ENCODE measurements around the gene SOX6. TPM values are rescaled to one million over a fixed set of nuclear protein-coding genes. Genes with fewer than 3 reads are reported as not detected.
A peak's percentile ranks its signal among the peaks of the same experiment; 100 is the strongest.

SOX6 gene
- polyA plus RNA-seq, 1 donor: 44.1 TPM

DNA sequence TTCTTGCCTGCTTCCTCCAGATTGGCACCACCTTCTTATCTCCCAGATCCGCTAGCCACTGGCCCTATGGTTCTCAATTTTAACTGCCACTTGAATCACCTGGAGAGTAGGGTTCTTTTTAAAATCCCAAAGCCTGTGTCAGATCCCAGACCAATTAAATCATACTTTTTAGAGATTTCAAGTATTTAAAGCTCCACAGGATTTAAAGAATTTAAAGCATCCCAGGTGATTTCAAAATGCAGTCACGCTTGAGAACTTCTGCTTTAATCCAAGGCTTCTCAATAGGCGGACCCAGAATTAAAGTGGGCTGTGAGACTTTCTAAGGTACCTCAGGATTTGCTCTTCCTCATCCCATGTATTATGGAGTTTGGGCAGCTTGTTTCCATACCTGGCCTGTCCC lies 400.0 kb downstream of the SOX6 start:
- Histone ChIP-seq H3K9me3 (ENCODE audit: control insufficient read depth, low read depth, low read length) (no peaks in the 10 kb centered on the region), H3K36me3 (ENCODE audit: control insufficient read depth, insufficient read depth, low read length) (no peaks in the 10 kb centered on the region), H3K27me3 (ENCODE audit: control insufficient read depth, insufficient read depth, low read length) (no peaks in the 10 kb centered on the region), H3K27ac (ENCODE audit: low read length) (no peak overlapping the region), H3K4me1 (ENCODE audit: control insufficient read depth, insufficient read depth, low read length) (no peaks in the 10 kb centered on the region), H3K4me3 (ENCODE audit: low read length) (no peak overlapping the region)
- no CpG with 5 or more reads among the region's 3 CpGs for WGBS (ENCODE audit: insufficient coverage, low lambda C conversion rate)
- no peak for DNase-seq

DNA sequence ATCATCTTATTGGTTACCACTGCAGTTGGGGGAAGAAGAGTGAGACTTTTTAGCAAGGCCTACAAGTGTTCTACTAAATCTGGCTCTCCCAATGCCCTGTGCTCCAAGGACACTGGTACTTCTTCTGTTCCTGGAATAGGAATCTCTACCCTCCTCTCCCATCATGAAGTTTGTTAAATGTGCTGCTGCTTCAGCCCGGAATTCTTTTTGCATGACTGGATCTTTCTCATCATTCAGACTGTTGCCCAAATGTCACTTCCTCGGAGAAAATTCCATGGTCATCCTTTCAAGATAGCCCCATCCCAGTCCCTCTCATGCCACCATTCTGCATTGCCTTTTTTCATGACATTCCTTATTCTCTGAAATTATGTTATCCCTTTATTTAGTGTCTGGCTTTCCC lies 400.8 kb downstream of the SOX6 start:
- H3K9me3 ChIP-seq (ENCODE audit: control insufficient read depth, low read depth, low read length): no peaks in the 10 kb centered on the region
- WGBS (ENCODE audit: insufficient coverage, low lambda C conversion rate): no CpG with 5 or more reads among the region's 2 CpGs
- H3K27me3 ChIP-seq (ENCODE audit: control insufficient read depth, insufficient read depth, low read length): no peaks in the 10 kb centered on the region
- DNase-seq: no peak
- H3K4me3 ChIP-seq (ENCODE audit: low read length): no peak overlapping the region
- no peak overlapping the region for H3K27ac ChIP-seq (ENCODE audit: low read length)
- H3K36me3 ChIP-seq (ENCODE audit: control insufficient read depth, insufficient read depth, low read length): no peaks in the 10 kb centered on the region
- H3K4me1 ChIP-seq (ENCODE audit: control insufficient read depth, insufficient read depth, low read length): no peaks in the 10 kb centered on the region

GRCh38 chr11:15947681-15948648 lies 408.4 kb downstream of the SOX6 start:
- Histone ChIP-seq H3K27me3 (ENCODE audit: control insufficient read depth, insufficient read depth, low read length) (no peaks in the 10 kb centered on the region), H3K4me3 (ENCODE audit: low read length) (no peak overlapping the region), H3K27ac (ENCODE audit: low read length) (no peak overlapping the region), H3K4me1 (ENCODE audit: control insufficient read depth, insufficient read depth, low read length) (no peaks in the 10 kb centered on the region), H3K36me3 (ENCODE audit: control insufficient read depth, insufficient read depth, low read length) (no peaks in the 10 kb centered on the region), H3K9me3 (ENCODE audit: control insufficient read depth, low read depth, low read length) (no peaks in the 10 kb centered on the region)
- no peak for DNase-seq
- 100% methylated on average over 5 of the region's 9 CpGs for WGBS (ENCODE audit: insufficient coverage, low lambda C conversion rate)

DNA sequence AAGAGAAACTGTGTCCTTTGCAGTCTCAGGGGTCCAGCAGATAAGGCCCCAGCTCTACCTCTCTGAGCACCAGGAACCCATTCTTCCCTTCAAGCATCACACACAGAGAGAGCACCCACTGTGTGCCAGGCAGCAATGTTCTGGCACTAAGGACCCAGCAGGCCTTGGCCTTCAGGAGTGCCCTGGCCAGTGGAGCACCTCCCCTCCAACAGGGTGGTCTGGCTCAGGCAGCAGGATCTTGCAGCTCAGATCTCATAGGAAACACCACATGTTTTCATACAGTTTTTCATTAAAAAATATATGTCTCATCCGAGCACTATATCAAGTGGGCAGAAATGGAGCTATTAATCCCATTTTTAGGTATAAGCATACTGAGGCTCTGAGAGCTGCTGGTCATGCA lies 410.6 kb downstream of the SOX6 start:
- Histone ChIP-seq H3K4me3 (ENCODE audit: low read length) (no peak overlapping the region), H3K27ac (ENCODE audit: low read length) (no peak overlapping the region), H3K36me3 (ENCODE audit: control insufficient read depth, insufficient read depth, low read length) (no peaks in the 10 kb centered on the region), H3K27me3 (ENCODE audit: control insufficient read depth, insufficient read depth, low read length) (peaks cover 1% of the 10 kb centered on the region), H3K9me3 (ENCODE audit: control insufficient read depth, low read depth, low read length) (no peaks in the 10 kb centered on the region), H3K4me1 (ENCODE audit: control insufficient read depth, insufficient read depth, low read length) (no peaks in the 10 kb centered on the region)
- DNase-seq: no peak
- no CpG with 5 or more reads among the region's 1 CpG for WGBS (ENCODE audit: insufficient coverage, low lambda C conversion rate)

DNA sequence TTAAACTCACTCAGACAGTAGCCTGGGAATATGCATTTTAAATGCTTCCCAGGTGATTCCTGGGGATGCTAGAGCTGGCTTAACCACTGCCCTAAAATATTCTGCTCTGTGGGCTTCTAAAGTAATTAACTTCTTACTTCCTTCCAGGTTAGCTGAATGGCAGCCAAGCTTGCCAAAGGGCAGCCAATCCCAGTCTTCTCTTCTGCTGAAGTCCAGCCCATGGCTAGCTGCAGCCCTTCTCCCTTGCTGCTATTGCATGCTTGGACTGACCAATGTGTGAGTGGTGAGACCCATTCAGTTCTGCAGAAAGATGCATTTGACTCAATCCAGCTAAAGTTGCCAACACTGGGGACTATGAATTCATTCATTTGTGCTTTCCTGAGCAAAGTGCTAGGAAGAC lies 411.9 kb downstream of the SOX6 start:
- Histone ChIP-seq H3K27ac (ENCODE audit: low read length) (no peak overlapping the region), H3K4me1 (ENCODE audit: control insufficient read depth, insufficient read depth, low read length) (no peaks in the 10 kb centered on the region), H3K27me3 (ENCODE audit: control insufficient read depth, insufficient read depth, low read length) (peaks cover 2% of the 10 kb centered on the region), H3K9me3 (ENCODE audit: control insufficient read depth, low read depth, low read length) (no peaks in the 10 kb centered on the region), H3K36me3 (ENCODE audit: control insufficient read depth, insufficient read depth, low read length) (no peaks in the 10 kb centered on the region), H3K4me3 (ENCODE audit: low read length) (no peak overlapping the region)
- DNase-seq: no peak

DNA sequence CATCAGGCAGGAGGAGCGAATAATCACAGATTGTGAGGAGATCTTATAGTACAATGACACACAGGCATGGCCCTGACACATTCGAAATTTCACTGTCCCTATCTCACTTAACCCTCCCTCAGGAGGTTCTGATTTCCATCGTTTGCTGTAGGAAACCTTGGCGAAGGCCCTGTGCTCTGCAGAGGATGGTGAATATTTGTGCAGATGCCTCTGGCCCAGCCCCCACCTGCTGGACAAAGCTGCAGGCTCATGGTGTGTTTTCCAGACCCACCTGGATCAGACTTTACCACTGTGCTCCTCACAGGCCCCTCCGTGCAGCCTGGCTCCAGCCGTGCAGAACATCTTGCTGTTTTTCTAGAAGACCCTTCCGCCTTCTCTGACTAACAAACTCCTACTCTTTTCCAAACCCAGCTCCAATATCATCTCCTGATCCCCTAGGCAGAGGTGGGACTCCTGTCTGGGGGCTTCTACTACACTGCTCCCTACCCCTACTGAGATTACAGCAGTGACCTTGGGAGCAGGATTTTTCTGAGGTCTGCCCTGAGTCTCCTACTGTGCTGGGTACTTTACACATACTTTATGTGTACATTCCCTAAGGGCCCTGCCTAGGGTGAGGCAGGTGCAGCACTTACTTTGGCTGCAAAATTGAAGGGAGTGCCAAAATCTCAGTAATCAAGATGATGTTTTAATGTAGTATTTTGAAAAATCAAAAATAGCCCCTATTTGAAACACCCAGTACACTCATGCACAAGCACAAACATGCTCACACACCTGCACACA lies 412.7 kb downstream of the SOX6 start:
- Histone ChIP-seq H3K9me3 (ENCODE audit: control insufficient read depth, low read depth, low read length) (no peaks in the 10 kb centered on the region), H3K27me3 (ENCODE audit: control insufficient read depth, insufficient read depth, low read length) (peaks cover 2% of the 10 kb centered on the region), H3K4me3 (ENCODE audit: low read length) (no peak overlapping the region), H3K36me3 (ENCODE audit: control insufficient read depth, insufficient read depth, low read length) (no peaks in the 10 kb centered on the region), H3K4me1 (ENCODE audit: control insufficient read depth, insufficient read depth, low read length) (no peaks in the 10 kb centered on the region), H3K27ac (ENCODE audit: low read length) (no peak overlapping the region)
- no peak for DNase-seq
- WGBS (ENCODE audit: insufficient coverage, low lambda C conversion rate): 100% methylated on average over 1 of the region's 7 CpGs

GRCh38 chr11:15942936-15943335 lies 413.4 kb downstream of the SOX6 start:
- DNase-seq: no peak
- no CpG with 5 or more reads among the region's 9 CpGs for WGBS (ENCODE audit: insufficient coverage, low lambda C conversion rate)

DNA sequence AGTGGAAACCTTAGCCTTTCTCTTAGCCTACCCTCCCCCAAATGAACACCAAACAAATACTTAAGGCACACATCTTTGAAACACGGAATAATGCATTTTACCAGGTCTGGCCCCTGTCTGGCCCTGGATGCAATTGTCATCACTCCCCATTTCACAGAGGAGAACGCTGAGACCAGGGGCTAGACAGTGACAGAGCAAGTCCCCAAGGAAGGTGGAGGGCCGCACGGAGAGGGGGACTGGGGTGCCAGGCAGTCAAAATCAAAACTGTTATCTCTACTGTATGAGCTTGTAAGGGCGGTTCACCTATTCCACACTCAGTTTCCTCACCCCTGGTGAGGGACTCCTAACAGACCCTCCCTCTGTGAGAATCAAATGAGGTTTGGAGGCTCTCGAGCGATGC lies 414.2 kb downstream of the SOX6 start:
- H3K36me3 ChIP-seq (ENCODE audit: control insufficient read depth, insufficient read depth, low read length): no peaks in the 10 kb centered on the region
- no peak for DNase-seq
- H3K27ac ChIP-seq (ENCODE audit: low read length): no peak overlapping the region
- no peaks in the 10 kb centered on the region for H3K9me3 ChIP-seq (ENCODE audit: control insufficient read depth, low read depth, low read length)
- H3K4me1 ChIP-seq (ENCODE audit: control insufficient read depth, insufficient read depth, low read length): no peaks in the 10 kb centered on the region
- WGBS (ENCODE audit: insufficient coverage, low lambda C conversion rate): no CpG with 5 or more reads among the region's 7 CpGs
- H3K4me3 ChIP-seq (ENCODE audit: low read length): no peak overlapping the region
- peaks cover 2% of the 10 kb centered on the region for H3K27me3 ChIP-seq (ENCODE audit: control insufficient read depth, insufficient read depth, low read length)

More at GRCh38 chr11:15942936-15943335, 413.4 kb downstream of the SOX6 start:
- no peaks in the 10 kb centered on the region for H3K4me1 ChIP-seq (ENCODE audit: control insufficient read depth, insufficient read depth, low read length)
- peaks cover 2% of the 10 kb centered on the region for H3K27me3 ChIP-seq (ENCODE audit: control insufficient read depth, insufficient read depth, low read length)
- no peak overlapping the region for H3K4me3 ChIP-seq (ENCODE audit: low read length)
- H3K27ac ChIP-seq (ENCODE audit: low read length): no peak overlapping the region
- no peaks in the 10 kb centered on the region for H3K9me3 ChIP-seq (ENCODE audit: control insufficient read depth, low read depth, low read length)
- H3K36me3 ChIP-seq (ENCODE audit: control insufficient read depth, insufficient read depth, low read length): no peaks in the 10 kb centered on the region

DNA sequence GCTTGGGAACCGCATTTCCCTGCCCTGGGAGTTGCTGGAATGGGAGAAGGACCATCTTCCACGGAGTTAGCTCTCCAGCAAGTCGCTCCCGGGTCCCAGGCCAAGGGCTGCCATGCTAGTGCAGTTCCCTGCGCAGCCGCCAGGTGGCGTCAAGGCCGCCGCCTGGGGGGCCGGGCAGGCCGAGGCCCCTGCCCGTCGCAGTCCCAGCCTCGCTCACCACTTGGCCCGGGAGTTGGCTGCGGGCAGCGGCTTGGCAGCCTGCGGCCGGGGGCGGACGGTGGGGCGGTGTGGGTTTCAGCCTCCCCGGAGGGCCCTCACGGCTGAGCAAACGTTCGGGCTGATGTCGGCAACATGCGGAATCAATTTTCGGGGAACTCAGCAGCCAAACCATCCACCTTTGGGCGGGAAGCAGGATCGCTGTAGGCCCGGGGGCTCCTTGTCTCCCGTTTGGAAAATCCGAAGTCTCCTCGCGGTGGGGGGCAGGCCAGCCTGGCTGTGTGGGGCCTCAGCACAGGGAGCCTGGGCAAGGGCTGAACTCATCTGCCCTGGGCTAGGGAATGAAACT lies 415.1 kb downstream of the SOX6 start:
- no peaks in the 10 kb centered on the region for H3K4me1 ChIP-seq (ENCODE audit: control insufficient read depth, insufficient read depth, low read length)
- no peaks in the 10 kb centered on the region for H3K9me3 ChIP-seq (ENCODE audit: control insufficient read depth, low read depth, low read length)
- peaks cover 2% of the 10 kb centered on the region for H3K27me3 ChIP-seq (ENCODE audit: control insufficient read depth, insufficient read depth, low read length)
- no peak overlapping the region for H3K4me3 ChIP-seq (ENCODE audit: low read length)
- no peak overlapping the region for H3K27ac ChIP-seq (ENCODE audit: low read length)
- peak in 1 of 2 donors; percentile 27 for DNase-seq
- no CpG with 5 or more reads among the region's 36 CpGs for WGBS (ENCODE audit: insufficient coverage, low lambda C conversion rate)
- no peaks in the 10 kb centered on the region for H3K36me3 ChIP-seq (ENCODE audit: control insufficient read depth, insufficient read depth, low read length)

GRCh38 chr11:15940462-15941205 lies 415.7 kb downstream of the SOX6 start:
- WGBS (ENCODE audit: insufficient coverage, low lambda C conversion rate): no CpG with 5 or more reads among the region's 8 CpGs

More at GRCh38 chr11:15940462-15941205, 415.7 kb downstream of the SOX6 start:
- peaks cover 2% of the 10 kb centered on the region for H3K27me3 ChIP-seq (ENCODE audit: control insufficient read depth, insufficient read depth, low read length)
- H3K4me1 ChIP-seq (ENCODE audit: control insufficient read depth, insufficient read depth, low read length): no peaks in the 10 kb centered on the region
- no peak for DNase-seq
- no peaks in the 10 kb centered on the region for H3K36me3 ChIP-seq (ENCODE audit: control insufficient read depth, insufficient read depth, low read length)
- H3K27ac ChIP-seq (ENCODE audit: low read length): no peak overlapping the region
- no peak overlapping the region for H3K4me3 ChIP-seq (ENCODE audit: low read length)
- H3K9me3 ChIP-seq (ENCODE audit: control insufficient read depth, low read depth, low read length): no peaks in the 10 kb centered on the region
